Measurements from ENCODE around the gene BANP. TPM values are rescaled to one million over a fixed set of nuclear protein-coding genes. Genes with fewer than 3 reads are reported as not detected.
A peak's percentile ranks its signal among the peaks of the same experiment; 100 is the strongest.
"Not testable (repeated sequence)": the region's sequence is repeated elsewhere in the genome, so short reads cannot be mapped to it uniquely, and the experiment has no call there.

Gene BANP, protein sequence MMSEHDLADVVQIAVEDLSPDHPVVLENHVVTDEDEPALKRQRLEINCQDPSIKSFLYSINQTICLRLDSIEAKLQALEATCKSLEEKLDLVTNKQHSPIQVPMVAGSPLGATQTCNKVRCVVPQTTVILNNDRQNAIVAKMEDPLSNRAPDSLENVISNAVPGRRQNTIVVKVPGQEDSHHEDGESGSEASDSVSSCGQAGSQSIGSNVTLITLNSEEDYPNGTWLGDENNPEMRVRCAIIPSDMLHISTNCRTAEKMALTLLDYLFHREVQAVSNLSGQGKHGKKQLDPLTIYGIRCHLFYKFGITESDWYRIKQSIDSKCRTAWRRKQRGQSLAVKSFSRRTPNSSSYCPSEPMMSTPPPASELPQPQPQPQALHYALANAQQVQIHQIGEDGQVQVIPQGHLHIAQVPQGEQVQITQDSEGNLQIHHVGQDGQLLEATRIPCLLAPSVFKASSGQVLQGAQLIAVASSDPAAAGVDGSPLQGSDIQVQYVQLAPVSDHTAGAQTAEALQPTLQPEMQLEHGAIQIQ
- 26.3 TPM for total RNA-seq
- 12.4 TPM for polyA plus RNA-seq (ENCODE audit: insufficient read depth, low read depth, low replicate concordance)
- long read RNA-seq, donor 1, partial matches to known transcripts: 0 of 3 reads
- long read RNA-seq, donor 1, other reads (novel, unspliced or antisense): 0 of 3 reads
- long read RNA-seq, donor 2, partial matches to known transcripts: 0 of 2 reads
- long read RNA-seq, donor 2, other reads (novel, unspliced or antisense): 0 of 2 reads
- long read RNA-seq, donor 3, partial matches to known transcripts: 0 of 2 reads
- long read RNA-seq, donor 3, other reads (novel, unspliced or antisense): 0 of 2 reads
- long read RNA-seq, donor 4, partial matches to known transcripts: 0 of 1 reads
- long read RNA-seq, donor 4, other reads (novel, unspliced or antisense): 0 of 1 reads
- long read RNA-seq, donor 5: 0 reads
- long read RNA-seq, donor 6, partial matches to known transcripts: 0 of 1 reads
- long read RNA-seq, donor 6, other reads (novel, unspliced or antisense): 0 of 1 reads
- long read RNA-seq, donor 7, partial matches to known transcripts: 4 of 35 reads
- long read RNA-seq, donor 7, other reads (novel, unspliced or antisense): 22 of 35 reads
- long read RNA-seq, donor 8, partial matches to known transcripts: 0 of 4 reads
- long read RNA-seq, donor 8, other reads (novel, unspliced or antisense): 0 of 4 reads
- long read RNA-seq, donor 9, partial matches to known transcripts: 0 of 1 reads
- long read RNA-seq, donor 9, other reads (novel, unspliced or antisense): 0 of 1 reads
- long read RNA-seq, donor 10, partial matches to known transcripts: 0 of 5 reads
- long read RNA-seq, donor 10, other reads (novel, unspliced or antisense): 0 of 5 reads

DNA sequence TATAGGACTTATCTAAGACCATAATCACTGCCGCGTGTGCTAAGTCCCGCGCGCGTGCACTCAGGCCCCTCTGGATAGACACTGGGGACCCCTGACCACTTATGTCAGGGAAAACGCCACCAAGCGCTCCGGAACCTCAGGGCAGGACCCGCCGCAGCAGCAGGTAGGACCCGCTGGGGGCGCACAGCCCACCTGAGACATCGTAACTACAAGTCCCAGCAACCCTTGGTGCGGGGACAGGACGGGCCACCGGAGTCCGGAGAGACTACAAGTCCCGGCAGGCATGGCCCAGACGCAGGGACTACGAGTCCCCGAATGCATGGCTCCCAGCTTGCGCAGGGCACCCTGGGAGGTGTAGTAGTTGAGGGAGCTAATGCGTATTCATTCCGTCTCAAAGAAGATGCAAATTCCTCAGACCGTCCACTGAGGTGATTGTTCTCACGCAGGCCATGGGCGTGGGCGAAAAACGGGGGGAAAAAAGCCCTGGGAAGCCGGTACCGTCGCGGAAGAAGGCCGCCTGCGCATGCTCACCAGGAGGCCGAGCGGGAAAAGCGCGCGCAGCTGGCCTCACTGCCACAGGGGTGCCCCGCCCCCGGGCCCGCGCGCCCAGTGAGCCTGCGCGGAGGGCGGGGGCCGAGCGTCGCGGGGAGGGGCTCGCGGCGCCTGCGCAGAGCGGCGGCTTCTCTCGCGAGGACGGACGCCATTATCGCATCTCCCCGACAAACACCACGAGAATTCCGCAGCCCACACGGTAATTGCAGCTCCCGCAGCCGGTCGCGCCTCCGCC lies at the start of gene BANP:
BANP (plus strand) TSS at position 670 of the 787 bp plus-strand sequence. CDS start 23,682 bp downstream, outside the sequence.
- DNase-seq (peak; percentile 99), FAIRE-seq (no peak)
- H3K9me3 ChIP-seq (ENCODE audit: control insufficient read depth in 2 of 3, insufficient read depth in 1 of 3, low read length in 3 of 3): no peaks in the 10 kb centered on the region
- peak within 1 kb of the TSS; percentile 91 to 98 (median 95) for H3K9ac ChIP-seq (ENCODE audit: low read length in 3 of 3)
- H3K4me1 ChIP-seq (ENCODE audit: control insufficient read depth in 2 of 3, insufficient read depth in 2 of 3, low read depth in 1 of 3, low read length in 3 of 3): peaks cover 0 to 42% (median 39%) of the 10 kb centered on the region in 3 donors
- intact Hi-C loops (cut with DNase I): no loop called here
- TF ChIP-seq, protein P1, sequence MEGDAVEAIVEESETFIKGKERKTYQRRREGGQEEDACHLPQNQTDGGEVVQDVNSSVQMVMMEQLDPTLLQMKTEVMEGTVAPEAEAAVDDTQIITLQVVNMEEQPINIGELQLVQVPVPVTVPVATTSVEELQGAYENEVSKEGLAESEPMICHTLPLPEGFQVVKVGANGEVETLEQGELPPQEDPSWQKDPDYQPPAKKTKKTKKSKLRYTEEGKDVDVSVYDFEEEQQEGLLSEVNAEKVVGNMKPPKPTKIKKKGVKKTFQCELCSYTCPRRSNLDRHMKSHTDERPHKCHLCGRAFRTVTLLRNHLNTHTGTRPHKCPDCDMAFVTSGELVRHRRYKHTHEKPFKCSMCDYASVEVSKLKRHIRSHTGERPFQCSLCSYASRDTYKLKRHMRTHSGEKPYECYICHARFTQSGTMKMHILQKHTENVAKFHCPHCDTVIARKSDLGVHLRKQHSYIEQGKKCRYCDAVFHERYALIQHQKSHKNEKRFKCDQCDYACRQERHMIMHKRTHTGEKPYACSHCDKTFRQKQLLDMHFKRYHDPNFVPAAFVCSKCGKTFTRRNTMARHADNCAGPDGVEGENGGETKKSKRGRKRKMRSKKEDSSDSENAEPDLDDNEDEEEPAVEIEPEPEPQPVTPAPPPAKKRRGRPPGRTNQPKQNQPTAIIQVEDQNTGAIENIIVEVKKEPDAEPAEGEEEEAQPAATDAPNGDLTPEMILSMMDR (IDR thresholded peaks at IDR 0.05; ENCODE audit: borderline replicate concordance, extremely low read depth, insufficient read depth): peak; percentile 15
- H3K27ac ChIP-seq (ENCODE audit: low read depth in 2 of 2, low read length in 2 of 2): peak within 1 kb of the TSS; percentile 99
- peak within 1 kb of the TSS; percentile 91 to 98 (median 94) for H3K4me3 ChIP-seq (ENCODE audit: low read length in 3 of 3)
- H3K27me3 ChIP-seq (ENCODE audit: control insufficient read depth, insufficient read depth, low read length): no peaks in the 10 kb centered on the region
- H3K36me3 ChIP-seq (ENCODE audit: control insufficient read depth in 2 of 3, insufficient read depth in 3 of 3, low read length in 3 of 3): no peaks in the 10 kb centered on the region

DNA sequence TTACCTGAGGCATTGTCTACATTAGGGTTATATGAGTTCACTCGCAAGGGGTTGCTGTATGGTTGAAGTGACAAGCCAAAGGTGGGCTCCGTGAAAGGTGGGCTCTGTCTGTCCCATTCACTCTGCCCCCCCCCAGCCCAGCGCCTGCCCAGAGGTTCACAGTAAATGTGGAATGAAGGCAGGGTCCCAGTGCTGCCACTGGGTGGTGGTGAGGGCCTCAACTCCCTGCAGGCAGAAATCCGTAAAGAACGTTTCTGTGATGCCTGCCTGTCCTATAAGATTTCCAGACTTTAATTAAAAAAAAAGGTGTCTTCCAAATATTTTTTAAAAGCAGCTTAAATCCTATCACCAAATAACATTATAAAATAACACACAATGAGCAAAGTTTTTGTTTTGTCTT lies 46.3 kb upstream of the BANP start:
- intact Hi-C loops (cut with DNase I); H3K4me3 ChIP-seq (ENCODE audit: low read length in 3 of 3); H3K9ac ChIP-seq (ENCODE audit: low read length in 3 of 3); H3K27me3 ChIP-seq (ENCODE audit: control insufficient read depth, insufficient read depth, low read length); H3K36me3 ChIP-seq (ENCODE audit: control insufficient read depth in 2 of 3, insufficient read depth in 3 of 3, low read length in 3 of 3); DNase-seq; H3K4me1 ChIP-seq (ENCODE audit: control insufficient read depth in 2 of 3, insufficient read depth in 2 of 3, low read depth in 1 of 3, low read length in 3 of 3); FAIRE-seq; H3K27ac ChIP-seq (ENCODE audit: low read depth in 2 of 2, low read length in 2 of 2); H3K9me3 ChIP-seq (ENCODE audit: control insufficient read depth in 2 of 3, insufficient read depth in 1 of 3, low read length in 3 of 3): not testable (repeated sequence)

DNA sequence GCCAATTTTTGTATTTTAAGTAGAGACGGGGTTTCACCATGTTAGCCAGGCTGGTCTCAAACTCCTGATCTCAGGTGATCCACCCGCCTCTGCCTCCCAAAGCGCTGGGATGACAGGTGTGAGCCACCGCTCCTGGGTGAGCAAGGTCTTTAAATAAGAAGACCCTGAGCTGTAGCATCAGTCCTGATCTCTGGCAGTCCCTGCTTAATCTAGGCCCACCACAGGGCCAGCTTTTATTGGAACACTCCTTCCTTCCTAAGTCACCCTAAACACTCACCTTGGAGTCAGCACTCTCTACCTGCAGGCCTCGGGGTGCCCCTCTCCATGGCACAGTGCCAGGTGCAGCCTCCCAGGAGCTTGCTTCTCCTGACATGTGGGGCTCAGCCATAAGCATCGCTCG lies 45.7 kb upstream of the BANP start:
- intact Hi-C loops (cut with DNase I); DNase-seq; H3K4me3 ChIP-seq (ENCODE audit: low read length in 3 of 3); H3K27me3 ChIP-seq (ENCODE audit: control insufficient read depth, insufficient read depth, low read length); H3K27ac ChIP-seq (ENCODE audit: low read depth in 2 of 2, low read length in 2 of 2); H3K9ac ChIP-seq (ENCODE audit: low read length in 3 of 3); H3K4me1 ChIP-seq (ENCODE audit: control insufficient read depth in 2 of 3, insufficient read depth in 2 of 3, low read depth in 1 of 3, low read length in 3 of 3); H3K36me3 ChIP-seq (ENCODE audit: control insufficient read depth in 2 of 3, insufficient read depth in 3 of 3, low read length in 3 of 3); H3K9me3 ChIP-seq (ENCODE audit: control insufficient read depth in 2 of 3, insufficient read depth in 1 of 3, low read length in 3 of 3); FAIRE-seq: not testable (repeated sequence)

DNA sequence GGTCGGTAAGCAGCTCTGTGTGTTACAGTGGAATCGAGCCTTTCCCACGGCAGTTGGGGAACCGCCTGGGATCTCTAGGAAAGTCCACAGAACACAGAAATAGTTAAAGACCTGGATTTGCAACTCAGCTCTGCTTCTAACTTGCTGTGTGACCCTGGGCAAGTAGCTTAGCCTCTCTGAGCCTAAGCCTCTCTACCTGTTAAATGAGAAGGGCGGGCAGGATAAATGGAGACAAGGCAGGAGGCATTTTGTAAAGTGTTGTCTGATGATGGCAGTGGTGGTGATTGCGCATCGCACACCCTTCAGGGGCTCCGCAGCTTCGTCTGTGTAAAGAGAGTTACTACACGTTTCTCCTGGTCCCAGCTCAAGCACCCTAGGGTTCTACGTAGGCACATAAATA lies 43.1 kb upstream of the BANP start:
- FAIRE-seq; H3K4me1 ChIP-seq (ENCODE audit: control insufficient read depth in 2 of 3, insufficient read depth in 2 of 3, low read depth in 1 of 3, low read length in 3 of 3); H3K9ac ChIP-seq (ENCODE audit: low read length in 3 of 3); H3K4me3 ChIP-seq (ENCODE audit: low read length in 3 of 3); H3K27me3 ChIP-seq (ENCODE audit: control insufficient read depth, insufficient read depth, low read length); DNase-seq; H3K27ac ChIP-seq (ENCODE audit: low read depth in 2 of 2, low read length in 2 of 2); H3K9me3 ChIP-seq (ENCODE audit: control insufficient read depth in 2 of 3, insufficient read depth in 1 of 3, low read length in 3 of 3); intact Hi-C loops (cut with DNase I); H3K36me3 ChIP-seq (ENCODE audit: control insufficient read depth in 2 of 3, insufficient read depth in 3 of 3, low read length in 3 of 3): not testable (repeated sequence)

All from kidney (tissue), 22 donors.